Stimulated activated CD8-positive, alpha-beta memory T cell treated with anti-CD3 and anti-CD28 coated beads, Interleukin-7, amount 100 ng/mL, for 48 hours (primary cell): Measurements from ENCODE around the gene NDST1.

Experiments used
- DNase-seq, 2 donors: peaks; one replicate each; pipeline ENCODE4 v3.0.0-alpha.2; 2020; ENCODE audit warnings: low read depth in 1 of 2; ENCODE audit errors: extremely low read depth in 1 of 2

Gene NDST1

GRCh38 chr5:150561571-150562275, 53.8 kb downstream of the NDST1 start:
- no peak for DNase-seq

DNA sequence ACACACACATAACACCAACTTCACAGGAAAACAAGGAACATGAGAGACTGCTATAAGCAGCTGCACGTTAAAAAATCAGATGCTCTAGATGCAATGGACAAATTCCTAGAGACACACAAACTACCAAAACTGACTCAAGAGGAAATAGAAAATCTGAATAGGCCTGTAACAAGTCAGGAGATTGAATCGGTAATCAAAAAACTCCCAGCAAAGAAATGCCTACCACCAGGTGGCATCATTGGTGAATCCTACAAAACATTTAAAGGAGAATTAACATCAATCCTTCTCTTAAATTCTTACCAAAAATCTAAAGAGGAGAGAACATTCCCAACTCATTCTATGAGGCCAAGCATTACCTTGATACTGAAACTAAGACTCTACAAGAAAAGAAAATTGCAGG, 54.9 kb downstream of the NDST1 start:
- DNase-seq, result no peak

DNA sequence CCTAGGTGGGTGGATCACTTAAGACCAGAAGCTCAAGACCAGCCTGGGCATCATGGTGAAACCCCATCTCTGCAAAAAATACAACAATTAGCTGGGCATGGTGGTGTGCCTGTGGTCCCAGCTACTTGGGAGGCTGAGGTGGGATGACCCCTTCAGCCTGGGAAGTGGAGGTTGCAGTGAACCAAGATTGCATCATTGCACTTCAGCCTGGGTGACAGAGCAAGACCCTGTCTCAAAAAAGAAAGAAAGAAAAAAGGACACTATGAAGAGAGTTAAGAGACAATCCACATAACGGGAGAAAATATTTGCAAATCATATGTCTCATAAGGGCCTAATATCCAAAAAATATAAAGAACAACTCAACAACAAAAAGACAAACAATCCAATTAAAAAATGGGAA, 57.9 kb downstream of the NDST1 start:
- DNase-seq, result no peak

DNA sequence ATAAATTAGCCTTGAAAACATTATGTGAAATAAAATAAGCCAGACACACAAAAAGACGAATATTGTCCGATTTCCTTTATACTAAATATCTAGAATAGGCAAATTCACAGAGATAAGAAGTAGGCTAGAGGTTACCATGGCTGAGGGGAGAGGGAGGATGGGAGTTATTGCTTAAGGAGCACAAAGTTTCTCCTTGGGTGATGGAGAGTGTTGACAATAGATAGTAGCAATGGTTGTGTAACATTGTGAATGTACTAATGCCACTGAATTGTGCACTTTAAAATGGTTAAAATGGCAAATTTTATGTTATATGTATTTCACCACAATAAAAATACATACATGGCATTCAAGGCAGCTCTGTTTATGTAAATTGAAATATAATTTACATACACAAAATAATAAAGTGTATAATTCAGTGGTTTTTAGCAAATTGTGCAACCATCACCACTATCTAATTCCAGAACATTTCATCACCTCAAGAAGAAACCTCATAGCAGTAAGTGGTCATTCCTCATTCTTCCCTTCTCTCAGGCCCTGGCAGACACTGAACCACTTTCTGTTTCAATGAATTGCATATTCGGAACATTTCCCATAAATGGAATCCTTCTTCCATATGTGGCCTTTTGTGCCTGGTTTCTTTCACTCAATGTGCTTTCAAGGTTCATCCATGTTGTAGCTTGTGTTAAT, 59.2 kb downstream of the NDST1 start:
- no peak for DNase-seq

- DNase-seq, result no peak
Observed at GRCh38 chr5:150568663-150569062, 60.7 kb downstream of the NDST1 start.

- no peak for DNase-seq
Observed at GRCh38 chr5:150570333-150570732, 62.4 kb downstream of the NDST1 start.

GRCh38 chr5:150571836-150572235, 63.9 kb downstream of the NDST1 start:
- DNase-seq, result no peak

GRCh38 chr5:150573216-150573615, 65.3 kb downstream of the NDST1 start:
- no peak for DNase-seq

DNA sequence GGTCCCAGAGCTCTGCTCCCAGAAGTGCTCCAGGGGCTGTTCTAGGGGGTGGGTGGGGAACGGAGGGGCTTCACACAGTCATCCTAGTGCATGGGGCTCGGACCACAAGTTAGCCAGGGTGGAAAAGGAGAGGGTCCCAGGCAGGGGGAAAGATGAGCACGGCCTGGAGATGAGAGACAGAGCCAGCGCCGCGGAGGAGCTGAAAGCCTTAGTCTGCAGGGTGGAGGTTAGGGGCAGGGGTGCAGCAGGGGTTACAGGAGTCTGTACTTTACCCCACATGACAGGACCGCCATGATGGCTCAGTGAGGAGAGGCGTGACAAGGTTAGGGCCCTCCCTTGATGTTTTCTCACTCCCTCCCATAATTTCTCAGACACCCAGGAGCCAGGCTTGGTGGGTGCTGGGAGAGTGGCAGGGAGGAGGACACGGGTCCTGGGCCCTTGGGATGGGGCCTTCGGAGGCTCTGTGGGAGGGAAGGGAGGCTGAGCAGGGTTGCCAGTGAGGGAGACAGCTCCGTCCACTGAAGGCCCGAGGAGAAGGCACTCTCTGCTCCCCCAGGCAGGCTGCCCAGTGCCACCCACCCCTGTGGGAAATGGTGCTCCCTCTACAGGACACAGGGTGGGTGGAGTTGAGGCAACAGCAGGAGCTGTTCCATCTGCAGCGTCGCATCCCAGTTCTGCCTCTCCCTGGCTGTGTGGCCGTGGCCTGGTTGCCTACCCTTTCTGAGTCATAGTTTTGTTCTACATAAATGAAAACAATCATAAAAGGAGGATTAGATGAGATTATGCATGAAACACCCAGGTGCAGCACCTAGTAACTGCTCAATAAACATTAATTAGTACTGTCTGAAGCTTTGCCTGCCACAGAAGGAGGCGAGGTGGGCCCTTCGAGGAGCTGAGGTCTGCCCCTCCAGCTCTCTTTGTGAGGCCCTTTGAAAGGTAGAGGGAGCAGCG, 66.2 kb downstream of the NDST1 start:
- DNase-seq, result no peak

DNA sequence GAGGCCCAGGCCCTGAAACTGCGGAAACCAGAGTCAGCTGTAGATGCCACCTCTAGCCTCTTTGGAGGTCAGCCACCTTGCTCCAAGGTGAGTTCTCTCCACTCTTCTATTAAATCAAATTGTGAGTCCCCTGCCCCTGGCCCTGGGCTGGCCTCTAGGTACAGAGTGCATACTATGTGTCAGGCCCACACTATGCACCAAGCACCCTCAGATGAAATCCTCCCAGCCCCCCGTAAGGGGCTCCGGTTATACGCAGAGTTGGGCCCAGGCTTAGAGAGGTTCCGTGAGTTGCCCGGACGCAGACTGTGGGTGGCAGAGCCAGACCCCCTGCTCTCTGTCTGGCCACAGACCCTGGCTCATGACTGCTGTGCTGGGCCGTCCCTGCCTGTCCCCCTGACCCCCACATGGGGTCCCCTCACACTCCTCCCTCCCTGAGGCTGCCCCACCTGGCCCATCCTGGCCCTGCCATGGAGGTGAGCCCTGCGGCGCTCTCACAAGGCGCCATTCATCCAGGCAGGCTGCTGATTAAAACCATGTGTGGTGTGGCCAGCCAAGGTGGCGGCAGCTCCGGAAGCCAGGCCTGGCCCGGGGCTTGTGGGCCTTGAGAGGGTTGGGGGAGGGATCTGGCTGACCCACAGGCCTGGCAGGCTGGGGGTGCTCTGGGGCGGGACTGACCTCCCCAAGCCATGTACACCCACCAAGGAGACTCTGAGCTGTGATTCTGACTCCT, 67.1 kb downstream of the NDST1 start:
- DNase-seq, result no peak

DNA sequence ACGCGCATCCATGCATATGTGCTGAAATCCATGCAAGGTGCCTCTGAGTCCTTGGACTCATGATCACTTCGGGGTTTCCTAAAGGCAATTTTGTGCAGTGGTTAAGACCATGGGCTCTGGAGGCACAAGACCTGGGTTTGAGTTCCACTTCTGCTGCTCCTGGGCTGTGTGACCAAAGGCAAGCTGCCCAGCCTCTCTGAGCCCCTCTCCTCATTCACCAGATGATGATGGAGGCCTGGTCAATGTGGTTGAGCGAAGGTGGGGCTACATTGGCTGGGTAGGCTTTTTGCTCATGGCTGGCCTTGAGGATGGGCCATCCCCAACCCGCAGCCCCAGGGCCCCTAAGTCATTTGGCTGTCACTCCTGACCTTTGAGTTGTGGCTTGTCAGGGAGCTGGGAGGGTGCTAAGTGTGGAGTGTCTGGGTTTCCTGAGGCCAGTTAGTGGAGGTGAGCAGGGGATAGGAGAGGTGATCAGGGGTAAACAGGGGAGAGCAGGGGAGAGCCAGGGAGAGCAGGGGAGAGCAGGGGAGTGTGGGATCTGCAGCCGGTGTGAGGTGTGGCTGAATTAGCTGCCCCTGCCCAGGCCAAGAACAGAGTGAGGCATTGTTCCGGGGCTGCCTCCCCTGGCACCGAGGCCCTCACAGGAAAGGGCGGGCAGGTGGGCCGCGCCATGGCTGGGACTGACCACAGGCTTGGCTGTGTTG, 68.0 kb downstream of the NDST1 start:
- no peak for DNase-seq

DNA sequence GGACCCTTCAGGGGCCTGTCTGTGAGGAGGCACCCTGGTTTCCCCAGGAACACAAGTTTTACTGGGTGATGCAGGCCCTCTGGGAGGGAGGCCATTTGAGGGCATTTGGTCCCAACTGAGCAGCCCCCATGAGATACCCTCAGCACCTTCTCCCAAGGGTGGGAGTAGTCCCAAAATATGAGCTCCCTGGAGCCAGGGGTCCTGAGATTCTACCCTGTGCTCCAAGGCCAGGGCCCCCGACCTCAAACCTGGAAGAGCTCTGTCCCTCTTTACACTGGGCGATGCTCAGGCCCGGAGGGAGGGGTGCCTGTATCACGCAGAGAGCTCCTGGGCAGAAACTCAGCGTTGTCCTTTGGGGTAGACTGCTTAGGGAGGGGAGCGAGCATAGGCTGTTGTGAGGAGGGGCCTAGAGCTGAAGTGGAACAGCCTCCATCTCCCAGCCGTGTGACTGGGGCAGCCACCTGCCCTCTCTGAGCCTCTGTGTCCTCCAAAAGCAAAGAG, 68.6 kb downstream of the NDST1 start:
- DNase-seq, result no peak

DNA sequence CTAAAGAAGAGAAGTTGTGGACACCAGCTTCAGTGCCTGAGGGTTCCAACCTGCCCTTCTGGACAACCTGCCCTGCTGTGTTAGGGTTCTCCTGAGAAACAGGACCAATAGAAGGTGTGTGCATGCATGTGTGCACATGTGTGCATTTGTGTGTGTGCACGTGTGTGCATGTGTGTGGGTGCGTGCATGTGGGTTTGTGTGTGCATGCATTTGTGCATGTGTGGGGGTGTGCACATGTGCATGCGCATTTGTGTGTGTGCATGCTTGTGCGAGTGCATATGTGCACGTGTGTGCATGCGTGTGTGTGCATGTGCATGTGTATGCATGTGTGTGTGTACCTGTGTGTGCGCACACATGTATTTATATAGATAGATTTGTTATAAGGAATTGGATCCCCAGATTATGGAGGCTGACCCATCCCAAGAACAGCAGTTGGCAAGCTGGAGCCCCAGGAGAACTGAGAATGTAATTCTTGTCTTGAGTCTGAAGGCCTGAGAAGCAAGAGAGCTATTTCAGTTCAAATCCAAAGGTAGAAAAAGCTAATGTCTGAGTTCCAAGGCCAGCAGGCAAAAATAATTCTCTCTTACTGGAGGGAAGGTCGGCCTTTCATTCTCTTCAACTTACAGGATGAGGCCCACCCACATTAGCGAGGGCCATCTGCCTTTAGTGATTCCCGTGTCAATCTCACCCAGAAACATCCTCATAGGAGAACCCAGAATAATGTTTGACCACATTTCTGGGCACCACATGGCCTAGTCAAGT, 69.6 kb downstream of the NDST1 start:
- no peak for DNase-seq

DNA sequence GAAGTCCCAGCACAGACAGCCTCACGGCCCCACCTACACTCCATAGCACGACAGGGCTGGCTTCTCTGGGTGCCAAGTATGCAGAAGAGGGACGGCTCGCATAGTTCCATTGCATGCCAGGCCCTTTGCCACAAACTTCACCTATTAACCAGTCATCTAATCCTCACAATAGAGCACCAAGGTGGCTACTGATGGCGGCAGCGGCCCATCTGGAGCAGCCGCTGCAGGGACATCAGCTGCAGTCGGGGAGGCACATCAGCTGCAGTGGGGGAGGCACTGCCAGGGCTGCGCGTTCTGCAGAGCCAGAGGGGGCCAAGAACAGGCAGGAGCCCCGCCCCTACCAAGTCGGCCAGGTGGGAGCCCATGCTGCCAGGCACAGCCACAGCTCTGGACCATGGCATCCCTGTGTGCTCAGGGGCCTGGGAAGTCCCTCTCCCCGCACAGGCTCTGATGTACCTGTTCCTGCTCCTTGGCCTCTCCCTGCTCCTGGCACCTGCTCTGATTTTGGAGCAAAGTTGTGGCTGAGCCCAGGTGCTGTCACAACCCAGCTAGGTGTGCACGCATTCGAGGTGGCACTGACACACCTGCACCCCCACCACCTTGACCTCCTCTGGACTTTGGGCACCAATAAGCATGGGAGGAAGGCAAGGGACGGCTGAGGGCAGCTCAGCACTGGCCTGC, 71.0 kb downstream of the NDST1 start:
- DNase-seq, result no peak

DNA sequence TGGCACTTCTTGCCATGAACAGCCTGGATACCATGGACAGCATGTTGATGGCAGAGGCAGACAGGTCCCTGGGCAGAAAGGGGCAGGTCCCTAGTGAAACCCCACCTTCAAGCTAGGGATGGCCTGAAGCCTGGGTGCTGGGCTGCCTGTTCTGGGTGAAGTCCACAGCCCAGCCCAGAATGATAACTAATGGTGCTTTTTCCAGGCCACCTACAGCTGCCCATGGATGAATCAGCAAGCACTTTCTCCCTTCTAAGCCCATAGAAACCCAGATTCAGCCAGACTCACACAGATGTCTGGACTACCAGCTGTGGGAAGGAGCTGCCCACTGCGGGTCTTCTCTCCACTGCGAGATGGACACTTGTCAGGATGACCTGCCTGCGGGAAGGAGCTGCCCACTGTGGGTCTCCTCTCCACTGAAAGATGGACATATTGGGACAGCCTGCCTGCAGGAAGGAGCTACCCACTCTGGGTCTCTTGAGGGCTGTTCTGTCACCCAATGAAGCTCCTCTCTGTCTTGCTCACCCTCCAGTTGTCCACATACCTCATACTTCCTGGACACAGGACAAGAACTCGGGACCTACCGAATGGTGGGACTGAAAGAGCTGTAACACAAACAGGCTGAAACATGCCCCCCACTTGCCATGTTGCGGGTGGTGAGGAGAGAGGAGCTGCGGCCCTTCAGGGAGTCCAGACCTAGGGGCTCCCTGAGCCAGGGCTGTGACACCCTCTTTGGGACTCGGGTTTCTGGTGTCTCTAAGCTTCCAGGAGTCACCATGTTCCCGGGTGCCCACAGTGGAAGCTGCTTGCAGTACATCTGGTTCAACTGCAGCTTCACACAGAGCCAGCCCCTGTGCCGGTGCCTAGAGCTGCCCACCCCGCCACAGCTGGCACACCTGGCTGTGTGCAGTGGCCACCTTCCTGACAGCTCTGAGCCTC, 71.8 kb downstream of the NDST1 start:
- DNase-seq, result no peak

- no peak for DNase-seq
Observed at GRCh38 chr5:150580917-150581316, 73.0 kb downstream of the NDST1 start.

- DNase-seq, result no peak
Observed at GRCh38 chr5:150582241-150583109, 74.5 kb downstream of the NDST1 start.
